Erythroblast (primary cell): Measurements from ENCODE around the gene FBXO11.

ENCODE experiments used
- GATA1 ChIP-seq: IDR thresholded peaks from 2 replicates; pipeline ENCODE4 v1.6.1; 2011; ENCODE audit warnings: low read depth, mild to moderate bottlenecking, control low read depth, low read length, moderate library complexity
- POLR2A ChIP-seq: IDR thresholded peaks from 2 replicates; pipeline ENCODE4 v1.6.1; 2011; ENCODE audit warnings: mild to moderate bottlenecking, low read length

- TF ChIP-seq POLR2A (no peak), GATA1 (no peak)
Measured at GRCh38 chr2:47945046-47945781, 38.9 kb upstream of the FBXO11 start.
